K562 (cell line): Measurements from ENCODE around the gene TRIM27. TPM values are rescaled to one million over a fixed set of nuclear protein-coding genes. Genes with fewer than 3 reads are reported as not detected.
A peak's percentile ranks its signal among the peaks of the same experiment; 100 is the strongest.

Experiments
- ATF3 ChIP-seq, 2 experiments: fragments of 450-650 bp in 1 of 2; sonication (generic) in 1 of 2; formaldehyde crosslinking in 1 of 2; IDR thresholded peaks in 1 of 2; conservative IDR thresholded peaks in 1 of 2; 2 replicates each; pipeline versions ENCODE4 v1.6.1 to v1.8.1; 2016 to 2023; ENCODE audit warnings: mild to moderate bottlenecking in 2 of 2, moderate library complexity in 2 of 2, inconsistent platforms in 1 of 2, missing genetic modification reagents in 1 of 2
- BDP1 ChIP-seq: IDR thresholded peaks from 3 replicates; pipeline ENCODE4 v1.6.1; 2011; ENCODE audit not compliant: insufficient read length, insufficient read depth
- FOS ChIP-seq: IDR thresholded peaks from 3 replicates; pipeline ENCODE4 v1.6.1; 2011; ENCODE audit not compliant: insufficient read length; ENCODE audit errors: extremely low read depth
- FOXJ3 ChIP-seq: sonication (generic); formaldehyde crosslinking; IDR thresholded peaks from 2 replicates; pipeline ENCODE4 v1.4.0; 2020; ENCODE audit warnings: mild to moderate bottlenecking, missing genetic modification reagents
- IRF2 ChIP-seq: sonication (generic); formaldehyde crosslinking; IDR thresholded peaks from 2 replicates; pipeline ENCODE4 v1.8.1; 2022; ENCODE audit warnings: mild to moderate bottlenecking, missing genetic modification reagents
- MBD2 ChIP-seq: sonication (generic); IDR thresholded peaks from 2 replicates; pipeline ENCODE4 v1.6.1; 2016; ENCODE audit warnings: low read depth, borderline replicate concordance
- NFRKB ChIP-seq: fragments of 450-650 bp; IDR thresholded peaks from 2 replicates; pipeline ENCODE4 v1.6.1; 2016; ENCODE audit warnings: low read depth
- PBX2 ChIP-seq, 2 experiments: IDR thresholded peaks in 1 of 2; conservative IDR thresholded peaks in 1 of 2; 2 replicates each; pipeline ENCODE4 v1.6.1; 2016; ENCODE audit warnings: low read depth in 2 of 2, mild to moderate bottlenecking in 1 of 2, missing compliant biosample characterization in 1 of 2, missing genetic modification characterization in 1 of 2, moderate library complexity in 1 of 2
- PHF21A ChIP-seq: fragments of 450-650 bp; IDR thresholded peaks from 2 replicates; pipeline ENCODE4 v1.6.1; 2017; ENCODE audit warnings: low read depth, borderline replicate concordance
- PML ChIP-seq: IDR thresholded peaks from 2 replicates; pipeline ENCODE4 v1.6.1; 2012; ENCODE audit warnings: low read length, inconsistent platforms
- POLR2G ChIP-seq: fragments of 200-400 bp; formaldehyde crosslinking; IDR thresholded peaks from 2 replicates; pipeline ENCODE4 v1.6.1; 2017; ENCODE audit warnings: low read depth, mild to moderate bottlenecking, antibody characterized with exemption, low read length, moderate library complexity
- RBM22 ChIP-seq: fragments of 200-400 bp; formaldehyde crosslinking; IDR thresholded peaks from 2 replicates; pipeline ENCODE4 v1.6.1; 2018; ENCODE audit warnings: low read length, low read depth; ENCODE audit not compliant: poor library complexity, severe bottlenecking
- SMARCA5 ChIP-seq: fragments of 450-650 bp; IDR thresholded peaks from 2 replicates; pipeline ENCODE4 v1.6.1; 2016
- SMARCB1 ChIP-seq: IDR thresholded peaks from 2 replicates; pipeline ENCODE4 v1.6.1; 2011; ENCODE audit warnings: improper control_type of control experiment, low read depth; ENCODE audit not compliant: insufficient read length
- SMARCC2 ChIP-seq: fragments of 450-650 bp; IDR thresholded peaks from 2 replicates; pipeline ENCODE4 v1.6.1; 2017; ENCODE audit warnings: antibody characterized with exemption, moderate library complexity, mild to moderate bottlenecking, low read depth
- SOX6 ChIP-seq: fragments of 450-650 bp; IDR thresholded peaks from 2 replicates; pipeline ENCODE4 v1.6.1; 2014; ENCODE audit warnings: mild to moderate bottlenecking
- STAT5B ChIP-seq: fragments of 250-450 bp; sonication (Bioruptor Pico); IDR thresholded peaks from 2 replicates; pipeline ENCODE4 v1.8.0; 2021; ENCODE audit warnings: mild to moderate bottlenecking, inconsistent platforms
- TBP ChIP-seq: optimal IDR thresholded peaks from 2 replicates; pipeline ENCODE3; 2011; ENCODE audit warnings: low read depth, low read length, improper control_type of control experiment
- TSC22D4 ChIP-seq: fragments of 450-650 bp; IDR thresholded peaks from 2 replicates; pipeline ENCODE4 v1.6.1; 2016; ENCODE audit warnings: missing genetic modification characterization, missing biosample characterization, control low read depth
- ZBTB12 ChIP-seq: fragments of 250-450 bp; sonication (Bioruptor Pico); IDR thresholded peaks from 2 replicates; pipeline ENCODE4 v1.4.0; 2020
- ZFP36 ChIP-seq: fragments of 150-350 bp; IDR thresholded peaks from 2 replicates; pipeline ENCODE4 v1.6.1; 2018; ENCODE audit warnings: low read length, low read depth; ENCODE audit not compliant: partially characterized antibody
- ZNF280A ChIP-seq: fragments of 450-650 bp; IDR thresholded peaks from 2 replicates; pipeline ENCODE4 v1.6.1; 2018; ENCODE audit warnings: mild to moderate bottlenecking, low read depth; ENCODE audit not compliant: partially characterized antibody
- ZNF699 ChIP-seq: fragments of 250-450 bp; sonication (Bioruptor Pico); IDR thresholded peaks from 2 replicates; pipeline ENCODE4 v1.8.0; 2021; ENCODE audit warnings: mild to moderate bottlenecking, moderate library complexity; ENCODE audit not compliant: insufficient replicate concordance
- ZNF780A ChIP-seq: fragments of 250-450 bp; sonication (Bioruptor Pico); IDR thresholded peaks from 2 replicates; pipeline ENCODE4 v1.5.0; 2021; ENCODE audit warnings: mild to moderate bottlenecking
- polyA plus RNA-seq, 8 experiments: library from polyadenylated mRNA; depleted of rRNA in 4 of 8; stranded (reverse) in 5 of 8; unstranded in 3 of 8; fragments of >200 nt; fragmentation: Nextera tagmentation in 2 of 8; fragmentation: Illumina TruSeq in 1 of 8; extraction: Ambion mirVana in 2 of 8; extraction: Trizol in 1 of 8; gene quantifications; 2 replicates each; pipeline versions ENCODE4 v1.2.1 to v1.2.3, GENCODE V29; 2011 to 2014; ENCODE audit warnings: inconsistent platforms in 1 of 8, missing spikeins in 1 of 8
- total RNA-seq, 7 experiments: library from RNA; depleted of rRNA in 6 of 7; stranded (reverse); fragments of >200 nt in 6 of 7; fragmentation: Illumina TruSeq in 2 of 7; extraction: Trizol in 2 of 7; gene quantifications; 2 replicates each; pipeline versions ENCODE4 v1.2.1 to v1.2.3, GENCODE V29; 2011 to 2021; ENCODE audit warnings: low replicate concordance in 1 of 7

Gene TRIM27
- total and polyA plus RNA-seq, 9 of the 15 experiments (the other 6 are each of a cell fraction or from before 2014, with no cell fraction given) = 37.7 to 235 (median 122) TPM

- TF ChIP-seq ZNF780A (CRISPR knock-in tag) (no peak), RBM22 (no peak), SMARCB1 (no peak), MBD2 (no peak), ZNF280A (no peak), ZNF699 (CRISPR knock-in tag) (no peak), STAT5B (CRISPR knock-in tag) (no peak), SMARCA5 (no peak), TSC22D4 (tag) (no peak), ZBTB12 (CRISPR knock-in tag) (no peak), FOS (peak; percentile 23), PBX2 (CRISPR knock-in tag; IDR thresholded peaks at IDR 0.05; ENCODE audit: low read depth) (no peak), PBX2 (tag; conservative IDR thresholded peaks at IDR 0.05; ENCODE audit: low read depth) (no peak), PML (peak; percentile 5; the same call in 1 of the 2 replicates), ZFP36 (peak; percentile 49), SOX6 (peak; percentile 84), IRF2 (CRISPR knock-in tag) (no peak), ATF3 (IDR thresholded peaks at IDR 0.05) (no peak), ATF3 (CRISPR knock-in tag; conservative IDR thresholded peaks at IDR 0.05) (no peak), SMARCC2 (no peak), BDP1 (peak; percentile 52), PHF21A (peak; percentile 76; the same call in 1 of the 2 replicates), TBP (peak; percentile 100), FOXJ3 (CRISPR knock-in tag) (no peak), POLR2G (no peak), NFRKB (no peak)
Observed at GRCh38 chr6:28953039-28953584, 29.3 kb upstream of the TRIM27 start (continued).
